Activated CD8-positive, alpha-beta memory T cell treated with anti-CD3 and anti-CD28 coated beads for 36 hours (primary cell): ENCODE data around the gene RUNX3. TPM values are rescaled to one million over a fixed set of nuclear protein-coding genes. Genes with fewer than 3 reads are reported as not detected.

Experiments
- CTCF ChIA-PET: fragments of 350-600 bp; sonication (Branson Sonifier 250); formaldehyde crosslinking; loops from one replicate; lab custom pipeline; 2021; ENCODE audit warnings: antibody characterized with exemption; lab: Charles Lee
- POLR2A ChIA-PET: fragments of 350-600 bp; sonication (Branson Sonifier 250); formaldehyde crosslinking; loops from one replicate; lab custom pipeline; 2021; ENCODE audit warnings: antibody characterized with exemption; lab: Charles Lee
- total RNA-seq, 2 experiments: library from RNA; stranded (reverse); gene quantifications; one replicate each; pipeline ENCODE4 v1.2.3, GENCODE V29; 2021

RUNX3 gene
- total RNA-seq, 2 experiments from 2014 or later: 173 to 183 TPM

DNA sequence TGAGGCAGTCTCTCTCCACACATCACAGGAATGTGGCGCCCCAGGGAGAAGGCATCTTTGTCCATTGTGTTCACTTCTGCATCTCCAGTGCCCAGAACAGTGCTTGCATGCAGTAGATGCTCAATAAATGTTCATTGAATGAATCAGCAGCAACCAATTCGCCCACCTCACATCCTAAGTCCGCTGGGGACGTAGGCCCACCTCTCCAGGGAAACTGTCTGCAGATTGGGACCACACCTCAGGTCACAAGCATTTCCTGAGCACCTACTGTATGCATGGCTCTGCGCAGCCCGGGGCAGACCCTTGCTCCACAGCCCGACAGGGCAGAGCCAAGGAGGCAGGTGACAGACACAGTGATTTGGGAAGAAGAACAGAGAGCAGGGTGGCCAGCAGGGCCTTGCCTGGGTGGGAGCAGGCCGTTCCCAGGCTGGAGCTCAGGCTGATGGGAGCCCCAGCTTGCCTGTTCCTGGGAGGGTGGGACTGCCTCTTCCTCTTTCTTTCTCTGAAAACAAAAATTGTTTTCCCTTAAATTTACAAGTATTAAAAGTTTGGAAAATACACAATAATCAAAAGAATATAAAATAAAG is 25.8 kb upstream of the RUNX3 start:
- ChIA-PET POLR2A (interaction anchor here (0.8 to 2.5 kb wide), 5 partner anchors 9 to 82 kb away, joined by 3 to 16 read pairs (median 3); no protein-coding TSS in a partner anchor), CTCF (interaction anchor here (0.7 to 3.4 kb wide), 7 partner anchors 8 to 144 kb away, joined by 3 to 20 read pairs (median 4); partner anchors contain the start of gene RUNX3)

DNA sequence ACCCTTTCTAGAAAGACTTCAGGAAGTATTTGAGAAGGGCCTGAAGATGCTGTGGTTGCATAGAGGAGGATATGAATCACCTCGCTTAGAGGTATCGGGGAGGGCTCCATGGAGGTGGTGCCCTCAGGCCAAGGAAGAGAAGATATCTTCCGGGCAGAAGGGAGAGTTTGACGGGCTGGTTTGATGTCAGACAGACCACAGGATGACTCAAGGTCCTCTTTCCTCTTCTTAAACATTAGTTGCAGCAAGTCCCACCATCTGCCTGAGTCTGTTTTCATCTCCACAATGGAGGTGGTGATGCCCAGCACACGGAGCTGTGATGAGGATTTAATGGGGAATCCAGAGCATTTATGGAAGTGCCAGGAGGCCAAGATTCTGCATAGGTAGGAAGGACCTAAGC is 25.1 kb upstream of the RUNX3 start:
- ChIA-PET CTCF (interaction anchor here (1.0 to 3.4 kb wide), 4 partner anchors 9 to 68 kb away, joined by 4 to 20 read pairs (median 9); partner anchors contain the start of gene RUNX3), POLR2A (interaction anchor here (0.5 to 2.6 kb wide), 7 partner anchors 9 to 82 kb away, joined by 3 to 16 read pairs (median 3); no protein-coding TSS in a partner anchor)

DNA sequence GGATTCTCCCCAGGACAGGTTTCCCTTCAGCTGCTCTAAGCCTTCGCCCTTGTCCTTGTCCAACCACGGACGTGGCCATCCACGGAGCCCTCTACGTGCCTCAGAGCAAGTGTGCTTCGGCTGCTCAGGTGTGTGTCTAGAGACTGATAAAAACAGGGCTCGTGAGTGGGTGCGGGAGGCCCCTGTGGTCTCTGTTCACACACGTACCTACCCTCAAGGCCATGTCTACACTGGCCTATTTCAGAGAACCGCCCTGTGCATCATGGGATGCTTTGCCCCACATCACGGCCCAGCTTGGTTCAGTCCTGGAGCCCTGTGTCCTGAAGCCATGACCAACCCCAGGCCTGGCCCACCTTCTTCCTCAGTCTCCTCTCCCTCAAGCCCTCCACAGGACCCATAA is 24.6 kb upstream of the RUNX3 start:
- ChIA-PET CTCF (interaction anchor here (1.2 to 3.4 kb wide), 2 partner anchors 23 to 68 kb away, joined by 4 to 20 read pairs; partner anchors contain the start of gene RUNX3), POLR2A (interaction anchor here (0.5 to 2.6 kb wide), 6 partner anchors 10 to 78 kb away, joined by 3 to 16 read pairs (median 6); no protein-coding TSS in a partner anchor)

DNA sequence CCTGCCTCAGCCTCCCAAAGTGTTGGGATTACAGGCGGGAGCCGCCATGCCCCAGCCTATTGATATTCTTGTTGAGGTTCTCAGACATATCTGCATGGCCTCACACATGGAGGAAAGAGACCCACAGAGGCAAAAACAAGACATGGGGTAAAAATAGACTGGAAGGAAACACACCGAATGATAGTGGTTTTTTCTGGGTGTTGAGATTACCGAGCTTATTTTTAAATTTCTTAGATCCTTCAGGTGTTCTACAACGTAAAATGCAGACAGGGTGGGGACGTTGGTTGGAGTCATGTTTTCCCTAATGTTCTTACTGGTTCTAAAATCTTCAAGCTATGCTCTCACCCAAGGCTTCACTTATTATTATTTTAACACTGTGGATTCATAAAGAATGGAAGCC is 23.9 kb upstream of the RUNX3 start:
- ChIA-PET POLR2A (interaction anchor here (0.7 to 2.6 kb wide), 4 partner anchors 9 to 79 kb away, joined by 4 to 7 read pairs (median 6); no protein-coding TSS in a partner anchor), CTCF (interaction anchor here (1.0 to 3.4 kb wide), 4 partner anchors 10 to 83 kb away, joined by 3 to 20 read pairs (median 4); partner anchors contain the start of gene RUNX3)

DNA sequence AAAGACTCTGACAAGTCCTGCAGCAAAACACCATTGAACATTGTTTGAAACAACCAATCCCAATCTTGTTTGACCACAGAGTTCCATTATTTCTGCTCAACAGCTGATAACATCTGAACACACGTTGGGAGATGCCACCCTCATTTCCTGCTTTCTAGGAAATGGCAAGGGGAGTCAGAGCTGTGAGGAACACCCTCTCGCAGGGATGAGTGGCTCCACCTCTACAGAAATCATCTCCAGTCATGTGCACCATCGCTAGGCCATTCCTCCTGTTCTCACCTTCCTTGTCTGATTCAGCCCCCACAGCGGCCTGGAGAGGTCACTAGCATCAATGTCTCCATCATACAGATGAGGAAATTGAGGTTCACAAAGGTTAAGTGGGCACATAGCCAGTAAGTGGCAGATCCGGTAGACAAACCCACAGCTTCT is 22.4 kb upstream of the RUNX3 start:
- POLR2A ChIA-PET: interaction anchor here (1.2 to 2.8 kb wide), 5 partner anchors 11 to 76 kb away, joined by 5 to 17 read pairs (median 7); partner anchors contain the start of gene RUNX3
- CTCF ChIA-PET: interaction anchor here (1.0 to 2.9 kb wide), 9 partner anchors 10 to 85 kb away, joined by 3 to 12 read pairs (median 5); no protein-coding TSS in a partner anchor

DNA sequence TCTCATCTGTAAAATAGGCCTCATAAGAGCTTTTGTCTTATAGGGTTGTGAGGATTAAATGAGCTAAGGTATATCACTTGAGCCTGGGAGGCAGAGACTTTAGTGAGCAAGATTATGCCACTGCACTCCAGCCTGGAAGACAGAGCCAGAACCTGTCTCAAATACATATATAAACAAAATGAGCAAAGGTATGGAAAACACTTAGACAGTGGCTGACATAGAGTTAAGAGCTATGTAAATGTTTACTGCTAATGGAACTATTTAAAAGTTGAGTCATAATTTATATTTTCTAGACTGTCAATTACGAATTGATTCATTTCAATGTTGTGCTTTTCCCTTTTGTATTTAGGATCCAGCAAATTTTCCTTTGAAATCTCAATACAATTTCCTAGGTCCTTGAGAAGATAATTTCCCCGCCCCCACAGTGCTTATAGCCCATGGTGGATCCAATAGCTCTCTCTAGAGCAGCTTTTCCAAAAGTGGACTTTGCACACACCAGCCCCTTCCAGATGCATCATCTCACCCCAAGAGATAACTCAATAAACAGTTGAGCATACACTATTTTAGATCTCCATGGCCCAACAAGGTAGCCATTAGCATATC is 21.8 kb upstream of the RUNX3 start:
- ChIA-PET CTCF (interaction anchor here (1.0 to 2.9 kb wide), 10 partner anchors 8 to 104 kb away, joined by 3 to 12 read pairs (median 4); no protein-coding TSS in a partner anchor), POLR2A (interaction anchor here (0.7 to 2.8 kb wide), 9 partner anchors 11 to 81 kb away, joined by 3 to 17 read pairs (median 5); partner anchors contain the start of gene RUNX3)

DNA sequence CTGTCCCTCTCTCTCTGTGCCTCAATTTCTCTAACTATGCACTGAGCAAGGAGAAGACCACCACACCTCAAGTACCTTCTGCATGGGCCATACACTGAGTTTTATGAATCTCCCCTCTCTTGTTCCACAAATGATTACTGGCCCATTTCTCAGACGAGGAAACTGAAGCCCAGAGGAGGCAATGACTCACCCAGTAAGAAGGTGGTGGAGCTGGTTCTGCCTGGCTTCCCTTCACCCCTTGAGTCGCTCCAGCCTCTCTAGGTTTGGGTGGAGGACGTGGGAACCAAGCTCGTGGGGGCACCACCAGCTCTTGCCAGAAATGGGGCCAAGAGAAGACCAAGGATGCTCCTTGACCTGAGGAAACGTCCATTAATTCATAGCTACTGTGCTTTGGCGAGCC is 21.3 kb upstream of the RUNX3 start:
- ChIA-PET POLR2A (interaction anchor here (0.6 to 2.8 kb wide), 8 partner anchors 14 to 100 kb away, joined by 3 to 17 read pairs (median 4); partner anchors contain the start of gene RUNX3), CTCF (interaction anchor here (1.0 to 2.9 kb wide), 9 partner anchors 9 to 103 kb away, joined by 3 to 12 read pairs (median 4); no protein-coding TSS in a partner anchor)

DNA sequence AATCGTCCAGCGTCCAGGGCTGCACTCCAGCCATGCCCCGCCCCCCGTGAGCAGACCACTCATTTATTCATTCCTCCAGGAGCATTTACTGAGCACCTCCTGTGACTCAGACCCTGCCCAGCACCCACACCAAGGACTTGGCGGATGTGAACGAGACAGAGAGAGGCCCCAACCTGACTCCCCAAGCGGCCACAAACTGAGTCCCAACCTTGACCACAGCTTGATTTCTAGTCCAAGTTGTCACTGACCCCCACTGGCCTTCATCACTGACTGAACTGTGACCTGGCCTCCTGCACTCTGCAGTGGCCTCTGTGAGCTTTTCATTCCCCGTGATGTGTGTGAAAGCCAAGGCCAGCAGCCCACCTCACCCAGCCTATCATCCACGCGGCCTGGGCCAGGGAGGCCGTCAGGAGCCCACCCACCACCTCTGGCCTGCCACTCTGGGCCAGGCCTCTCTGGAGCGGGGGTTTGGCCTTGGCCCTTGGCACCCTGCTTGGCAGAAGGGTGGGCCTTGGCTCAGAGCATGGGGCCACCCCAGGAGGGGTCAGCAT is 19.3 kb upstream of the RUNX3 start:
- POLR2A ChIA-PET: interaction anchor here (1.0 kb wide), 1 partner anchor 24 kb away, joined by 3 read pairs; no protein-coding TSS in a partner anchor
- CTCF ChIA-PET: interaction anchor here (1.1 to 3.2 kb wide), 3 partner anchors 13 to 93 kb away, joined by 3 to 10 read pairs (median 3); no protein-coding TSS in a partner anchor

DNA sequence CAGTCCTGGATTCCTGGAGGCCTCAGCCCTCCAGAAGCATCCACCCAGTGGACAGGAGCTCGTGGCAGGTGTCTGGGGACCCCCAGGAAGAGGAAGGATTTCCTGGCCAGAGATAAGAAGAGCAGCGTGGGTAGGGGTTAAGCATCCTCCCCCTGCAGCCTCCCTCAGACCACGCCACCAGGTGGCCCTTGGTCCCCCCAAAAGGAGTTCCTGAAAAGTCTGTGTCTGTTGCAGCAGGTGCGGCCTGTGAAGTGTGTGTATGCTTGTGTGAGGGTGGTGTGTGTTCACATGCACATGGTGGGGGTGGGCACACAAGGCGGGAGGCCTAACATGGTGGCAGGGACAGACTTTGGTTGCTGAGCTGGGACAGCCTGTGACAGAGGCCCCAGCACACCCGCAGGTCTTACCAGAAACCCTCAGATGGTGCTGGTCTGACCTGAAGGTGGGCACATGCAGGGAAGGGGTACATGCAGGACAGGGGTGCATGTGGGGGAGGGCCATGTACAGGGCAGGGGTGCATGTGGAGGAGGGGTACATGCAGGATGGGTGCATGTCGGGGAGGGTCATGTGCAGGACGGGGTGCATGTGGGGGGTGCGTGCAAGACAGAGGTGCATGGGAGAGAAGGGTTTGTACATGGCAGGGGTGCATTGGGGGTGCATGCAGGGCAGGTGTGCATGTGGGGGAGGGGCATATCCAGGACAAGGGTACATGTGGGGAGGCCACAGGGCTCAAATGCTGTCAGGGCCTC is 18.2 kb upstream of the RUNX3 start:
- CTCF ChIA-PET: interaction anchor here (0.8 to 3.2 kb wide), 7 partner anchors 12 to 94 kb away, joined by 3 to 10 read pairs (median 5); no protein-coding TSS in a partner anchor
- POLR2A ChIA-PET: interaction anchor here (0.9 to 2.1 kb wide), 3 partner anchors 17 to 85 kb away, joined by 3 to 8 read pairs (median 4); partner anchors contain the start of gene RUNX3

DNA sequence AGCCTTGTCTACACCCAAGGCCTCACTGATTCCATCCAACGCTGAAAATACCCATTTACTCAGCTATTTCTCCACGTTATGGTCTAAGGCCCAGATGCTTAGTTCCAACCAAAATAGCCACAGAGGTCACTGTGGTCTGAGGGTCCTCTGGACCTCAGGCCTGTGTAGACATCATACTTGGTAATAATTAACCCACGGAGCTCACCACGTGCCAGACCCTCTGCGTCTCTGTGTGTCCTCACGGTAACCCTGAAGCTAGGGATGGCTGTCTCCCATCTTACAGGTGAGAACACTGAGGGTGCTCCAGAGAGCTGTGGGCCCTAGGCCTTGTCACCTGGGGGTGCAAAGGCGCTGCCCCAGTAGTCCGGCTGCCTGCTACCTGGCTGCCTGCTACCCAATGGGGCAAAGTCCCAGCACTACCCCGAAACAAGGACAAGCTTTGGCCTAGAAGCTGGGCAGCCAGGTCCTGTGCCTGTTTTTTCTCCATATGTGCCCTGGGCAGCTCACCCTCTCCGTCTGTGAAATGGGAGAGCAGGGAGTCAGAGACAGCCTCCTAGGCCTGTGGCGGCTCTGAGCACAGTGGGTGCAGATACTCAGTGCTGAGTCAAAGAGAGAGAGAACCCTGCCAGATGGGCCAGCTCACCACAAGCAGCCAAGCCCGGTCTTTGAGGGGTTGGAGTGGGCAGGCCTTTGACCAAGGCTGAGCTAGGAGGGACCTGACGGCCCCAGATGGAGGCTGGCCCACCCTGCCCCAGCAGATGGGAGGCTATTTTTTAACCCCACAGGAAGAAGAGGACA is 17.0 kb upstream of the RUNX3 start:
- POLR2A ChIA-PET: interaction anchor here (0.9 to 2.1 kb wide), 5 partner anchors 11 to 87 kb away, joined by 3 to 8 read pairs (median 4); partner anchors contain the start of gene RUNX3

DNA sequence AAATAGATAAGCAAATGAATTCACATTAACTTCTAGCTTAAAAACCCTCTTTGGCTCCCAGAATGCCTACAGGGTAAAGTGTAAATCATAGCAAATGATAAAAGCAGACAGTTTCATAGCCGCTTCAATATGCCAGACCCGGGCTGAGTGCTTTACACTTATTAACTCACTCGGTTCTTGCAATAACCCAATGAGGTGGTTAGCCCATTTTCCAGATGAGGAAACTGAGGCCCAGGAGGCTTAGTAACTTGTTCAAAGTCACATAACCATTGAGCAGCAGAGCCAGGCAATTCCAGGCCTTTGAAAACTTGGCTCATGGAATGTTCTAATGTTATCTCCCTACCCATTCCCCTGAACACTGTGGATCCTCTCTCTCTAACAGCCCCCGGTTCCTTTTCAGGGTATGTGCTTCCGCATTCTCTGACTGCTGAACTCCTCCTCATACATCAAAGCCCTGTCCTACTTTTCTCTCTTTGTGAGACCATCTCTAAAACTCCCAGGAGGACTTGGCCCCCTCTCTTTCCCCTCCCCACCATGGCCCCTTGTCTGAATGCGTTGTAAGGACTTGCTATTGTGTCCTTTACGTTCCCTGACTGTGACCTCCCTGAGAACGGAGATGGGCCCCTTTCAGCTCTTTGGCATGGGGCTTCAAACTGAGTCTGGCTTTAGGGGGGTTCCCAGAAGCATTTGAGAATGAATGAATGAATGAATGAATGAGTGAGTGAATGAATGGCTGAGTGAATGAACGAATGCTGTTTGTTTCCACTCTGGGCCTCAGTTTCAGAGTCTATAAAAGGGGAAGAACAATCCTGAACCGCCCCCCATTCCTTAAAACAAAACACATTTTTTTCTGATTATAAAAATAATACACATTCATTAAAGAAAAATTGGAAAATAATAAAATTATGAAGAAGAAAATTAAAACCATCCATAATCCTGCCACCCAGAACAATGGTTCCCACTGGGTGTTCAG is 15.6 kb upstream of the RUNX3 start:
- ChIA-PET CTCF (interaction anchor here (1.8 to 2.5 kb wide), 2 partner anchors 14 to 19 kb away, joined by 7 read pairs; no protein-coding TSS in a partner anchor), POLR2A (interaction anchor here (1.6 kb wide), 1 partner anchor 12 kb away, joined by 4 read pairs; no protein-coding TSS in a partner anchor)

More for the DNA sequence above, 17.0 kb upstream of the RUNX3 start:
- CTCF ChIA-PET: interaction anchor here (0.8 to 3.2 kb wide), 7 partner anchors 11 to 154 kb away, joined by 4 to 10 read pairs (median 5); no protein-coding TSS in a partner anchor

DNA sequence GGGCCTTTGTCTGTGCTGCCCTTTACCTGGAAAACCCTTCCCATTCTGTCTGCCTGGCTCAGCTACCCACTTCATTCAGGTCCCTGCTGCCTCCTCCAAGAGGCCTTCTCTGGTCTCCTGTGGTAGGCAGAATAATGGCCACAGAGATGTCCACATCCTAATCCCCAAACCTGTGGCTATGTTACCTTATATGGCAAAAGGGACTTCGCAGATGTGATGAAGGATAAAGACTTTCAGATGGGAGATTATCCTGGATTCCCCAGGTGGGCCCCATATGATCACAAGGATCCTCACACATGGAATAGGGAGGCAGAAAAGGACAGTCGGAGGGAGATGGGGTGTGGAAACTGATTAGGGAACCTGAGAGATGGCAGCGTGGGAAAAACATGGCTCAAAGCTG is 14.2 kb upstream of the RUNX3 start:
- POLR2A ChIA-PET: no interaction called here

DNA sequence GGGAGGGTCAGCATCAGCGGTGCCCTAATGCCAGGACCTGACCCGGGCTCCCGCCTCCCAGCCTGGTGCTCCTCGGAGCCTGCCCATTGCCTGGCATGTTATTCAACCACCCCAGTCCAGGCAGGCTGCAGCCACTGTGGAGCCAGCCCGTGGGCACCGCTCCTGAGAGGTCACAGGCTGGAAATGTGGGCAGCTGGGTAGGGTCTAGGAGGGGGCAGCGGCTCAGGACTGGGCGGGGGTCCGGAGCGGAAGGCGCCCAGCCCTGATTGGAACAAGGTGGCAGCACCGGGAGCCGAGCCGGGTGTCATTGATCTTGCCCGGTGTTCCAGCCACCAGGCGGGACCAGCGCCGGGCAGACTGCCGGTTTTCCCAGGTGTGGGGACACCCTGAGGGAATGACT is 12.7 kb upstream of the RUNX3 start:
- POLR2A ChIA-PET: no interaction called here
- CTCF ChIA-PET: interaction anchor here (2.3 kb wide), 1 partner anchor 94 kb away, joined by 8 read pairs; no protein-coding TSS in a partner anchor

More for the DNA sequence above, 14.2 kb upstream of the RUNX3 start:
- CTCF ChIA-PET: no interaction called here

DNA sequence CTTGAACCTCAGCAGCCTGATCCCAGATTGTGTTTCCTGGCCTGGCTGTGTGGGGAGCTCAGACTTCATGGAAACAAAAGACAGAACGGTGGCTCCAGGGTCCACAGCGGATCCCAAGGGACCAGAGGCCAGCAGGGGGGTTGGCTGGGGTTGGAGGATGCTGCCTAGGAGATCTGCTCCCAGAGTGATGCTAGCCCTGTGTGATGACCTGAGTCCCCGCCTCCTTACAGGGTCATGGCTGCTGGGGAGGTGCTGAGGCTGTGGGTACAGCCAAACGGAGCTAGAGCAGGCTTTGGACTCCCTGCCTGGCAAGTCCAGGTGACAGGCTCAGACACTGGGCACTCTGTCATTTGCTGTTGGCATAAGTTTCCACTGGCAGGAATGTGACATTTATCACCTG is 11.5 kb upstream of the RUNX3 start:
- ChIA-PET POLR2A (interaction anchor here (0.6 kb wide), 1 partner anchor 19 kb away, joined by 3 read pairs; no protein-coding TSS in a partner anchor), CTCF (interaction anchor here (0.6 to 2.3 kb wide), 4 partner anchors 9 to 159 kb away, joined by 3 to 8 read pairs (median 4); no protein-coding TSS in a partner anchor)

DNA sequence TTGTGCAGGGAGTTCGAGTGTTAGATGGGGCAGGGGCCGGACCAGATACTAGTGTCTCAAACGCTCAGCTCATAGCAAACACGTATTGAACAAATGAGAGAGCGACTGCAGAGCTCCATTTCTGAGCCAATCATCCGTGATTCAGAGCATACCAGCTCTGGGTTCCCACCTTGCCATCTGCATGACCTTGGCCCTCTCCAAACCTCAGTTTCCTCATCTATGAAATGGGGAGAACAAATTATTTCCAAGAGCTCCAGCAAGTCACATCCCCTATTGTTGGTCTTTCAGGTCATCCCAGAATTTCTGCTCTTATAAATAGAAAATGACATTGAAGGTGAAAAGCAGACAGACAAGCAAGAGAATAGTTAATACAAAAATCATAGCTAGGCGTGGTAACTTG is 10.2 kb upstream of the RUNX3 start:
- ChIA-PET CTCF (interaction anchor here (0.6 to 1.6 kb wide), 6 partner anchors 10 to 159 kb away, joined by 3 to 5 read pairs (median 4); partner anchors contain the start of gene RUNX3), POLR2A (no interaction called here)
